Measurements from ENCODE around the gene OSBPL7.

OSBPL7 gene

GRCh38 chr17:47785538-47786123 is 36.0 kb downstream of the OSBPL7 start:
- TF ChIP-seq CTCF (IDR thresholded peaks at IDR 0.05): no peak

DNA sequence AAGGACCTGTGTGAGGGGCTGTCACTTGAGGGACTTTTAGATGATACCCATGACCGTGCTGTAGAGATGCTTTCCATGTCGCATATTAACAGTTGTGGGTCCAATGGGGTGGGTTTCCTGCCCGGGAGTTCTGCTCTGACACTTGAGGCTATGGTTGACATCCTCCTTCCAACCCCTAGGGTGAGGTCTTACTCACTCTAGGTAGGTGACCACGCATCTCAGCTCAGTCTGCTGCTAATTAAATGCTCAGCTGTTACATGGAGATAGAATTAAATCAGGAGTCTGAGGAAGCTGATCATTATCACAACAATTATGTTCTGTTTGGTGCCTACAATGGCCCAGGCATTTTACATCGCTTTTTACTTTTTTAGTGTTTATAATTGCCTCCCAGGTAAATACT is 40.2 kb downstream of the OSBPL7 start:
- no peak for TF ChIP-seq CTCF (IDR thresholded peaks at IDR 0.05)

DNA sequence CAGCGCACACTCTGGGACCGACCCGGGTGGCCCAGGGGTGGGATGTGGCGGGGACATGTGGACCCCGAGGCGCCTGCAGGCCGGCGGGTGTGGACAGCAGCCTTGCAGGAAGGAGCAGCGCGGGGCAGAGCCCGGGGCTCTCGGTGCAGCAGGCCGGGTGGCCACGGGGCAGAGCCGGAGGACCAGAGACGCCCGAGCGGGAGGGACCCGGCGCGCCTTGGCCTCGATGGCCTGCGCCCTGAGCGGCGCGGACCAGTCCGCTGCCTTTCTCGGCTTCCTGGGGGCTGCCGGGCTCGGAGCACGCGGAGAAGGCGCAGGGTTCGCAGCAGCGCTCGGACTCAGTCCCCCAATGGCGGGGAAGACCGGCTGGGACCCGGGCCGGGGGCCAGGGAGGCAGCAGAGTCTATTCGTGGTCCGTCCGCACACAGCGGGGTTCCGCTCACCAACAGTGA is 43.4 kb downstream of the OSBPL7 start:
- no peak for TF ChIP-seq CTCF (IDR thresholded peaks at IDR 0.05)

DNA sequence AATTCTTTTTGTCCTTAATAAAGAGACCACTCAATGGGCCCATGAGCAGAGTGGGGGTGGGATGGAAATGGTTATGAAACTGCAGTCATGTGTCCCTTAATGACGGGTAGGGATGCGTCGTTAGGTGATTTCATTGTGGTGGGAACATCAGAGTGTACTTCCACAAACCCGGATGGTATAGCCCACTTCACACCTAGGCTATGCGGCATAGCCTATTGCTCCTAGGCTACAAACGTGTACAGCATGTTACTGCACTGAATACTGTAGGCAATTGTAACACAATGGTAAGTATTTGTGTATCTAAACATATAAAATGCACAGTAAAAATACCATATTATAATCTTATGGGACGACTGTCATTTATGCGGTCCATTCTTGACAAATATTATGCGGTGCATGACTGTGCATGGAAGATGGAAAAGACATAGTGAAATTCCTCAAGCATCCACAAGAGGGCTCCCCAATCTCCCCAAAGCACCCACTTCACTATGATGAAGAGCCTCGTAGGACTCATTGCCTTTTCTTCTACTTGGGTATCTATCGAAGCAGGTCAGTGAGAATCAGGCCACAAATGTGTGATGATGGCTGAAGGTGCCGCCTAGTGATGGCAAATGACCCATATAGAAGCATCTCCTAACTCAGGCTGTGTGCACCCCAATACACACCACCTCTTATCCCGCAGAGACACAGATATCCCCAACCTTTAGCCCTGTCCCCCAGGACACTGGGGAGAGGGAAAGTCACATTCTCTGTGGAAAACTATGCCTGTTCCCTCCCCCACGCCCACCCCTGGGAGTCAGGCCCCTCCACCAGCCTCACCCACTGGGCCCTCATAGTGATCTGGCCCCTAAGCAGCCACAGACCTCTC is 45.0 kb downstream of the OSBPL7 start:
- peak; percentile 74 for TF ChIP-seq CTCF (IDR thresholded peaks at IDR 0.05)

DNA sequence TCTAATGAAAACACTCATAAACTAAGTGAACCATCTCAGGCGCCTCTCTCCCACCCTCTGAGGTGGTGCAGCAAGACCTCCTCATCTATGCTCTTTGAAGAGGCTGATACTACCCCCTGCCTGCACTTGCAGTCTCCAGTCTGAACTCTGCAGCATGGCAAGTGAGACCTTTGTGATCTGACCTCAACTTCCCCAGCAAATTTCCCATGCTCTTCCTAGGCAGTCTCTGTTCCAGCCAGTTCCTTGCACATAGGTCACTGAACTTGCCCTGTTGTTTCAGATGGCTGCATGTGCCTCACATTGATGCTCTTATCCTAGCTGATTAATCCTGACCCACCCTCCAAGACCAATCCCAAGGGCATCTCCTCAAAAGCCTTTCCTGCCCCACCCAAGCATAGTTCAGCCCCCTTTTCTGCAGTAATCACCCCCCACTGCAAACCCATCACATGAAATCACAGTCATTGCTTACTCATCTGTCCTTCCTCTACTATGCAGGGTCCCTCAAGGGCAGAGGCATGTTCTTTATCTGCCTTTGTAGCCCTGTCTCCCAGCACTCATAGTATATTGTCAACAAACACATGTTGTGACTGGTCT is 46.5 kb downstream of the OSBPL7 start:
- TF ChIP-seq CTCF (IDR thresholded peaks at IDR 0.05): no peak

- TF ChIP-seq CTCF (IDR thresholded peaks at IDR 0.05): no peak
Measured at GRCh38 chr17:47774331-47774730, 47.3 kb downstream of the OSBPL7 start.

DNA sequence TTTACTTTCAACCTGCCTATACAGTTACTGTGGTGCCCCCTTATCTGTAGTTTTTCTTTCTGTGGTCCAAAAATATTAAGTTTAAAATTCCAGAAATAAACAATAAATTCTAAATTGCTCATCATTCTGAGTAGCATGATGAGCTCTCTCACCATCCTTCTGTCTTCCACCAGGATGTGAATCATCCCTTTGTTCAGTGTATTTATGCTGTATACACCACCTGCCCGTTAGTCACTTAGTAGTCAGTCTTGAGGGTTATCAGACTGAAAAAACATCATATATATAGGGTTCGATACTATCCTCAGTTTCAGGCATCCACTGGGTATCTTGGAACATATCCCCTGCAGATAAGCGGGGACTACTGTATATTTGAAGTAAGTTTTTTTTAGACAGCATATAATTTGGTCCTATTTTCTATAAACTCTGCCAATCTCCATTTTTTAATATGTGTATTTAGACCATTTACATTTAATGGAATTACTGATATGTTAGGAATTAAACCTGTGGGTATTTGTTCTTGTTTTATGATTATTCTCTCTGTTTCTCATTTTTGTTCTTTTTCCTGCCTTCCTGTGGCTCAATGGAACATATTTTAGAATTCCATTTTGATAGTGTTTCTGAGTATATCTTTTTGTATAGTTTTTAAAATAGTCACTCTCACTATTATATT is 57.5 kb downstream of the OSBPL7 start:
- TF ChIP-seq CTCF (IDR thresholded peaks at IDR 0.05): no peak
